Endothelial cell of umbilical vein (primary cell): ENCODE measurements around the gene PF4V1. TPM values are rescaled to one million over a fixed set of nuclear protein-coding genes. Genes with fewer than 3 reads are reported as not detected.

Experiments
- BruUV-seq: library from RNA; stranded (reverse); fragments of 400-500 nt; replicated peaks from 2 replicates; lab custom pipeline; 2021; lab: Mats Ljungman, UMichigan
- CTCF ChIA-PET: fragments of 300-600, 350-600 bp; sonication (Branson Sonifier 250); formaldehyde crosslinking; loops from one replicate; lab custom pipeline; 2021; ENCODE audit warnings: antibody characterized with exemption, inconsistent platforms; lab: Charles Lee
- POLR2A ChIA-PET: fragments of 300-600, 350-600 bp; sonication (Branson Sonifier 250); formaldehyde crosslinking; loops from one replicate; lab custom pipeline; 2021; ENCODE audit warnings: antibody characterized with exemption, inconsistent platforms; lab: Charles Lee
- DNase-seq: peaks from one replicate; pipeline ENCODE4 v3.0.0-alpha.2; 2011; ENCODE audit warnings: low read depth, low spot score
- FAIRE-seq: peaks from 2 replicates; lab custom pipeline; 2011; peaks lifted over from hg19 to GRCh38; lab: Jason Lieb, UNC
- H2AFZ ChIP-seq: 2 replicates; pipeline ENCODE4 v1.6.0; 2012; ENCODE audit warnings: low read depth, low read length, control low read depth, inconsistent platforms
- H3K27ac ChIP-seq: 2 replicates; pipeline ENCODE4 v1.5.1; 2011; ENCODE audit warnings: low read depth, mild to moderate bottlenecking, control low read depth, low read length, moderate library complexity; ENCODE audit not compliant: insufficient read depth
- H3K27me3 ChIP-seq, 2 experiments: 2 replicates each; pipeline versions ENCODE4 v1.6.0 to v1.6.1; 2011; ENCODE audit warnings: low read length in 2 of 2, mixed read lengths in 1 of 2; ENCODE audit not compliant: control insufficient read depth in 2 of 2, insufficient read depth in 2 of 2
- H3K36me3 ChIP-seq, 2 experiments: 2 replicates in 1 of 2; 3 replicates in 1 of 2; pipeline ENCODE4 v1.5.1; 2011; ENCODE audit warnings: low read length in 2 of 2, mild to moderate bottlenecking in 1 of 2, moderate library complexity in 1 of 2; ENCODE audit not compliant: control insufficient read depth in 2 of 2, insufficient read depth in 2 of 2; ENCODE audit errors: extremely low read depth in 1 of 2
- H3K4me1 ChIP-seq: 3 replicates; pipeline ENCODE4 v1.5.1; 2011; ENCODE audit warnings: mild to moderate bottlenecking, low read length; ENCODE audit not compliant: control insufficient read depth, insufficient read depth; ENCODE audit errors: extremely low read depth
- H3K4me2 ChIP-seq: 2 replicates; pipeline ENCODE4 v1.6.1; 2011; ENCODE audit warnings: low read length, control low read depth, mixed read lengths; ENCODE audit not compliant: insufficient read depth
- H3K4me3 ChIP-seq, 3 experiments: fragments of 200-600 bp in 1 of 3; sonication (generic), shearing (Covaris generic) in 1 of 3; replicated peaks in 1 of 3; 2 replicates each; pipeline ENCODE4 v1.5.1; 2011 to 2016; ENCODE audit warnings: control low read depth in 3 of 3, low read length in 3 of 3, mild to moderate bottlenecking in 2 of 3, inconsistent platforms in 1 of 3, low read depth in 1 of 3, moderate library complexity in 1 of 3; ENCODE audit not compliant: insufficient read depth in 1 of 3
- H3K79me2 ChIP-seq: 2 replicates; pipeline ENCODE4 v1.6.0; 2012; ENCODE audit warnings: low read length, inconsistent platforms; ENCODE audit not compliant: control insufficient read depth, insufficient read depth
- H3K9ac ChIP-seq: replicated peaks from 2 replicates; pipeline ENCODE3; 2011; ENCODE audit warnings: low read length, control low read depth; ENCODE audit not compliant: insufficient read depth; ENCODE audit errors: extremely low read depth
- H3K9me1 ChIP-seq: replicated peaks from 3 replicates; pipeline ENCODE4 v1.6.0; 2011; ENCODE audit warnings: mild to moderate bottlenecking, low read length; ENCODE audit not compliant: control insufficient read depth, insufficient read depth; ENCODE audit errors: extremely low read depth
- H3K9me3 ChIP-seq: replicated peaks from 2 replicates; pipeline ENCODE4 v1.5.1; 2012; ENCODE audit warnings: low read length, inconsistent platforms; ENCODE audit not compliant: control insufficient read depth, insufficient read depth
- H4K20me1 ChIP-seq: replicated peaks from 2 replicates; pipeline ENCODE3; 2011; ENCODE audit warnings: mild to moderate bottlenecking, low read length; ENCODE audit not compliant: control insufficient read depth, insufficient read depth; ENCODE audit errors: extremely low read depth
- CTCF ChIP-seq, 2 donors: IDR thresholded peaks; 1 replicate in 1 of 2; 2 replicates in 1 of 2; pipeline ENCODE4 v1.5.1; 2011; ENCODE audit warnings: low read length in 2 of 2, mild to moderate bottlenecking in 2 of 2, moderate library complexity in 2 of 2, control low read depth in 1 of 2, inconsistent platforms in 1 of 2, low read depth in 1 of 2; ENCODE audit not compliant: insufficient read depth in 1 of 2; ENCODE audit errors: extremely low read depth in 1 of 2
- EZH2 ChIP-seq: IDR thresholded peaks from 2 replicates; pipeline ENCODE4 v1.6.1; 2012; ENCODE audit warnings: borderline replicate concordance, low read depth, mild to moderate bottlenecking, moderate library complexity, low read length, inconsistent platforms; ENCODE audit not compliant: severe bottlenecking
- FOS ChIP-seq: IDR thresholded peaks from 2 replicates; pipeline ENCODE4 v1.6.1; 2011; ENCODE audit warnings: mild to moderate bottlenecking, low read length, moderate library complexity, borderline replicate concordance; ENCODE audit not compliant: insufficient read depth
- GATA2 ChIP-seq: IDR thresholded peaks from 2 replicates; pipeline ENCODE4 v1.7.0; 2011; ENCODE audit warnings: low read depth, mild to moderate bottlenecking, moderate library complexity, mixed read lengths, low read length; ENCODE audit not compliant: insufficient read length, insufficient read depth
- JUN ChIP-seq: IDR thresholded peaks from 2 replicates; pipeline ENCODE4 v1.6.1; 2011; ENCODE audit warnings: borderline replicate concordance, low read depth; ENCODE audit not compliant: insufficient read length, insufficient read depth
- MAX ChIP-seq: IDR thresholded peaks from 2 replicates; pipeline ENCODE4 v1.6.1; 2011; ENCODE audit not compliant: insufficient read depth, insufficient read length
- MYC ChIP-seq: IDR thresholded peaks from one replicate; pipeline ENCODE4 v1.6.1; 2011; ENCODE audit warnings: mild to moderate bottlenecking, low read depth, low read length
- POLR2A ChIP-seq: IDR thresholded peaks from 2 replicates; pipeline ENCODE4 v1.6.1; 2012; ENCODE audit warnings: low read depth, mild to moderate bottlenecking, control low read depth, low read length
- POLR2AphosphoS5 ChIP-seq: IDR thresholded peaks from 2 replicates; pipeline ENCODE4 v1.6.1; 2012; ENCODE audit warnings: low read depth, mild to moderate bottlenecking, control low read depth, low read length, moderate library complexity; ENCODE audit not compliant: insufficient read depth
- dilution Hi-C: fragments of 300-500 bp; cut with MboI; formaldehyde crosslinking; loops from one replicate; pipeline ENCODE4 v1.15.0; 2019; ENCODE audit warnings: low sequenced_read_pairs; ENCODE audit not compliant: extremely low pct_ligation_motif_present
- intact Hi-C: fragments of 100-400 bp; cut with micrococcal nuclease; formaldehyde crosslinking; loops from one replicate; pipeline ENCODE4 v1.10.0; 2022
- polyA plus RNA-seq, 4 experiments: library from polyadenylated mRNA; depleted of rRNA in 3 of 4; stranded (reverse) in 3 of 4; unstranded in 1 of 4; fragments of >200 nt; gene quantifications; 2 replicates each; pipeline versions ENCODE4 v1.2.1 to v1.2.3, GENCODE V29; 2011 to 2012; ENCODE audit warnings: missing spikeins in 1 of 4
- total RNA-seq: library from RNA; stranded (reverse); gene quantifications from 2 replicates; pipeline ENCODE4 v1.2.3, GENCODE V29; 2021

The PF4V1 gene
- total and polyA plus RNA-seq, 2 donors (not counting 3 experiments of a cell fraction or from before 2014, with no cell fraction given): not detected

DNA sequence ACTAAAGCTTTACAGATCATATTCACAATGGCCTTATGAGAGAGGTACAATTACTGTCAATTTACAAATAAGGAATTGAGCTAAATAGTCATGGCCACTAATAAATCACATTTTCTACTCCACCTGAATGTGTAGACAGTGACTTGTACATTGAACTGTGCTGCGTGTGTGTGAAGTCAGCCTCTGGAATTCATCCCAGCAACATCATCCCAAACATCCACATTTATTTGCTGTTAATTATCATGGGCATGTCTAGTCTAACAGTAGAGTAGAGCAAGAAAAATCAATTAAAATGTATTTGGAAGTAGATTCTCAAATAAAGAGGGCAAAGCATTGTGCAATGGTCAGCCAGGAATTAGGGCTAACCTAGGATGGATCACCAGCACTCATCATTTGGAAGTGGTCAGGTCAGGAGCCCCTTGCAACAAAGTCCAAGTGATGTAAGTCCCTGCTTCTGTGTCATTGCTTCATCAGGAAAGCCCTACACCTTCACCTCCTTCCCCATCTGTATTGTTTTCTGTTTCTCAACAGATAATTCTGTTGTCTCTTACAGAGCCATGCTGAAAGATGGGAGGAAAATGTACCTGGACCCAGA lies 4.8 kb upstream of the PF4V1 start:
- POLR2A ChIA-PET: no interaction called here
- TF ChIP-seq MAX: no peak
- TF ChIP-seq EZH2: no peak
- TF ChIP-seq FOS: no peak
- no peak for TF ChIP-seq CTCF (IDR thresholded peaks at IDR 0.05; ENCODE audit: extremely low read depth in 1 of 2, insufficient read depth in 1 of 2, low read depth in 1 of 2, low read length in 2 of 2)
- TF ChIP-seq GATA2: no peak
- no peak for TF ChIP-seq POLR2AphosphoS5
- no peak for TF ChIP-seq POLR2A
- TF ChIP-seq MYC: no peak
- TF ChIP-seq JUN: no peak
- intact Hi-C loops: no loop called here

More for the DNA sequence above, 4.8 kb upstream of the PF4V1 start:
- Histone ChIP-seq H4K20me1 (no peaks in the 10 kb centered on the region), H3K9ac (no peak overlapping the region), H3K36me3 (no peaks in the 10 kb centered on the region), H3K79me2 (no peaks in the 10 kb centered on the region), H3K9me1 (no peaks in the 10 kb centered on the region), H3K27ac (no peak overlapping the region), H2AFZ (no peak overlapping the region), H3K9me3 (no peaks in the 10 kb centered on the region), H3K4me3 (no peak overlapping the region), H3K27me3 (no peaks in the 10 kb centered on the region), H3K4me1 (peaks cover 20% of the 10 kb centered on the region), H3K4me2 (no peak overlapping the region)
- CTCF ChIA-PET: interaction anchor here (0.8 to 1.0 kb wide), 2 partner anchors 16 to 286 kb away, joined by 3 to 5 read pairs; no protein-coding TSS in a partner anchor
- no peak for DNase-seq
- BruUV-seq: no TSS peak
- no peak for FAIRE-seq
- dilution Hi-C loops: no loop called here
